H7 (cell line): Measurements from ENCODE around the gene NTMT1. TPM values are rescaled to one million over a fixed set of nuclear protein-coding genes. Genes with fewer than 3 reads are reported as not detected.
A peak's percentile ranks its signal among the peaks of the same experiment; 100 is the strongest.

ENCODE experiments used
- DNase-seq: peaks from one replicate; pipeline ENCODE4 v3.0.0; 2012
- H3K27me3 ChIP-seq: 2 replicates; pipeline ENCODE4 v1.6.0; 2011; ENCODE audit warnings: mild to moderate bottlenecking, low read length; ENCODE audit not compliant: control insufficient read depth, insufficient read depth
- H3K36me3 ChIP-seq: replicated peaks from 2 replicates; pipeline ENCODE4 v1.5.1; 2011; ENCODE audit warnings: low read length; ENCODE audit not compliant: control insufficient read depth, insufficient read depth
- H3K4me3 ChIP-seq: 2 replicates; pipeline ENCODE4 v1.5.1; 2011; ENCODE audit warnings: low read depth, mild to moderate bottlenecking, control low read depth, low read length, moderate library complexity; ENCODE audit not compliant: insufficient read depth
- total RNA-seq: library from RNA; depleted of rRNA; stranded (reverse); fragments of >200 nt; shearing (Covaris generic); gene quantifications from 2 replicates; pipeline ENCODE4 v1.2.3, GENCODE V29; 2014

NTMT1 gene
- total RNA-seq, 1 experiment from 2014 or later: 80.5 TPM

GRCh38 chr9:129606161-129607026 lies 19.6 kb upstream of the NTMT1 start:
- DNase-seq: no peak
- Histone ChIP-seq H3K4me3 (no peak overlapping the region), H3K27me3 (peaks cover 2% of the 10 kb centered on the region; the same call in 1 of the 2 replicates), H3K36me3 (no peaks in the 10 kb centered on the region)

GRCh38 chr9:129607027-129607387 lies 19.0 kb upstream of the NTMT1 start:
- Histone ChIP-seq H3K27me3 (peaks cover 2% of the 10 kb centered on the region; the same call in 1 of the 2 replicates), H3K36me3 (no peaks in the 10 kb centered on the region), H3K4me3 (no peak overlapping the region)
- DNase-seq: peak; percentile 56

DNA sequence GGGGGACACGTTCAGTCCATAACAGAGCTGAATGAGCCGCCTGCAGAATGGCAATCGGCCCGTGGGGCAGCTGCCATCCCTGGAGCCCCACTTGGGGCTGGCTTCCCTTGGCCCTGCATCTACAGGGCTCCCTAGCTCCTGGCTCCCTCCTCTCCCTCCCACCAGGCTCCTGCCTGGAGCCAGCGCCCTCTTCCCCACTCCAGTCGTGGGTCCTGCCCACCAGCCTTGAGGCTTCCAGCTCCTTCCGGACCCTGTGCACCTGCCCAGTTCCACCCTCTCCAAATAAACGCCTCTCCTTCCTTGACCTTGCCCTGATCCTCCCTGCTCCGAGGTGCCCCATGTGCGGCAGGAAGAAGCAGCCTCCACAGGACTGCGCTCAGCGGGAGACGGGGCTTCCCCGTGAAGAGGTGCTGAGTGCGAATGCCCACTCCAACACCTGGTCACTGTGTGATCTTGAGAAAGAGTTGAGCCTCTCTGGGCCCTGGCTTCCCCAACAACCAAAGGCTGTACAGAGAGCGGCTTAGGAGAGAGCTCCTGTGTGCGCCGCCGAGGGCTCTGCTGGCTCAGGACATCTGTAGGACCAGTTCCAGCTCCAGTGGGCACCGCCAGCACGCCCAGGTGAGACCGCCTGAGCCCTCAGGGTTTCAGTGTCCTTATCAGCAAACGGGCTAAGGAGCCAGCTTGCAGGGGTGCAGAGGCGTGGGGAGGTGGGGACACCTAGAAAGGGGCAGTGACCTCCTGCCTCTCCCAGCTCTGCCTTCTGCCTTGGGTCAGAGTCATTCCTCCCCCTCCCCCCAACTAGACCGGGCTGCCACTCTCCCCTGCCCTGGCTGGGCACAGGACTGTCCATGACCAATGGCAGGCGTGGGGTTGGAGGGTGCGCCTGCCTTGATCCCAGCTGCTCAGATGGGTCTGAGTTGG lies 17.1 kb upstream of the NTMT1 start:
- H3K4me3 ChIP-seq: no peak overlapping the region
- H3K27me3 ChIP-seq: peaks cover 2% of the 10 kb centered on the region; the same call in 1 of the 2 replicates
- DNase-seq: peak; percentile 73
- H3K36me3 ChIP-seq: no peaks in the 10 kb centered on the region

DNA sequence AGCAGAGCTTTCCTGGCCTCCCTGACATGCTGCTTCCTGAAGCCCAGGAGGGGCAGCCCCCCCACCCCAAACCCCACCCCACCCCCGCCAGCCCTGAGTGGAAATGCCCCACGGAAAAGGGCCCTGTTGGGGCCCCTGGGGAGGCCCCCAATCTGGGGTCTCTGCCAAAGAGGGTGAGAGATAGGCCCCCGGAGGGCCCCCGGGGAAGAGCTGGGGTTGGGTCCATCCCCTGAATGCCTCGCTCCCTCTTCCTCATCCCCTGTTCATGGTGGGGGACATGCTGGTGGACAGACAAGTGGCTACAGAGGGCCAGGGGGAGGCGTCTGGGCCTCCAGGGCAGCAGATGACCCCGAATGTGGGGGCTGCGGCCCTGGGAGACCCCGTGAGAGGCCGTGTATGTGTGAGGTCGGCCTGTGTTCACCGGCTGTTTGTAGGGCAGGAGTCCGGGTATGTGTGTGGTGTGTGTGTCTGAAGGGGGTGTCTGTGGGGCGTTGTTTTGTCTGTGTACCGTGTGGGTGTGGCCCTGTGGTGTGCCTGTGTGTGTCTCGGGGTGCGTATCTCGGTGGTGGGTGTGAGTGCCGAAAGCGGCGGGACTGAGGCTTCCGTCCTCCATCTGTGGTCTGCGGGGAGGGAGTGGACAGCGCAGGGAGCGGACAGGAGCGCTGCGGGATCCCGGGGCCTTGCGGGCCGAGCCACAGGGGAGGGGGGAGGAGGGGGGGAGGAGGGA lies 16.3 kb upstream of the NTMT1 start:
- Histone ChIP-seq H3K27me3 (peaks cover 2% of the 10 kb centered on the region; the same call in 1 of the 2 replicates), H3K36me3 (no peaks in the 10 kb centered on the region), H3K4me3 (peak overlapping the region; percentile 28; the same call in 1 of the 2 replicates)
- DNase-seq: peak; percentile 94

GRCh38 chr9:129610213-129610472 lies 15.8 kb upstream of the NTMT1 start:
- H3K36me3 ChIP-seq: no peaks in the 10 kb centered on the region
- H3K4me3 ChIP-seq: peak overlapping the region; percentile 63
- no peak for DNase-seq
- peaks cover 2% of the 10 kb centered on the region; the same call in 1 of the 2 replicates for H3K27me3 ChIP-seq

DNA sequence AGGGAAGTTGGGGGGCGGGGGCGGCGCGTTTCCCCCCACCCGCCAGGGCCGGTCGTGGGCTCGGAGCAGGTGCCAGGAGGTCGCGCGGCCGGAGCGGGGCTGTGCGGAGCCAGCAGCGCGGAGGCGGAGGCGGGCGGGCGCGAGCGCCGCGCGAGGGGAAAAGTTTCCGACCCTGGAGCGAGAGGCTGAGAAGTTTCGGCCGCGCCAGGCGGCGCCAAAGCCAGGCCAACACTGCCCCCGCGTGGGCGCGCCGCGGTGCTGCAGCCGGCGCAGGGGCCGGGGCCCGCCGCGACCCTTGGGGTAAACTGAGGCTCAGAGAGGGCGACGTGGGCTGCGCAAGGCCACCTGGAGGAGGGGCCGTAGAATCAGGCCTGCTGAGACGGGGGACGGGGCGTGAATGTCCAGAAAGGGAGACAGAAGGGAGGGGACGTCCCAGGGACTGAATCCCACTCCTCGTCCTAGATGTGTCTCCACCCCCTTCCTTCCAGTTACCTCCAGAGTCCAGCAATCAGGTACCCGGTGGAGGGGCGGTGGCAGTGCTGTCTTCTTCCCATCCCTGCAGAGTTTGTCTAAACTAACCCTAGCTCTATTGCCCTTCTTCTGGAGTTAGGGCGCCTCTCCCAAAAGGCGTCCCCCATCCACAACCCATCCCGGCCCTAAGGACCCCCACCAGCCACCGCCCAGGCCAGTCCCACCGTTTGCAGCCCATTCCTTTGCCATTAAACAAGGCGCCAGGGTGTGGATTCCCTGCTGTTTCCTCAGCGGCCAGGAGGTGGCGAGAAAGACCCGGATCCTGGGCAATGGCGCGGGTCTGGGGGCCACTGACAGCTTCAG lies 15.3 kb upstream of the NTMT1 start:
- peak; percentile 95 for DNase-seq
- H3K27me3 ChIP-seq: peaks cover 2% of the 10 kb centered on the region; the same call in 1 of the 2 replicates
- no peaks in the 10 kb centered on the region for H3K36me3 ChIP-seq
- H3K4me3 ChIP-seq: peak overlapping the region; percentile 63

- Histone ChIP-seq H3K27me3 (peaks cover 2% of the 10 kb centered on the region; the same call in 1 of the 2 replicates), H3K36me3 (no peaks in the 10 kb centered on the region), H3K4me3 (no peak overlapping the region)
- DNase-seq: no peak
Observed at GRCh38 chr9:129611307-129611800, 14.6 kb upstream of the NTMT1 start.

DNA sequence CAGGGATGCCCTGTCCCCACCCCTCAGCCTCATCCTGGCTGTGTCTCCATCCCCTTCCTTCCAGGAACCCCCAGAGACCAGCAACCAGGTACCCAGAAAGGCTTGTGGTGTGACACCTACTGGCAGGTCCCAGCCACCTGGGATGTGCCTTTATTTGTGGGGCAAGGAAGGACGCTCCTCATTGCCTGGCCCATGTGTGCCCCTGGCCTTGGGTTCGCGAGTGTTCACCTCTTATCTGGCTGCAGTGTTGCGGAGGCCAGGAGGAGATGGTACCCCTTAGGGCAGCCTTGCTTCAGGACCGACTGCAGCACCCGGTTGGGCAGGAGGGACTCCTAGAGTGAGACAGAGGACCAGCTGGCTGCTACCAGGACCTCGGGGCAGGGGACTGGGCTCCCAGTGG lies 13.8 kb upstream of the NTMT1 start:
- H3K36me3 ChIP-seq: no peaks in the 10 kb centered on the region
- no peak overlapping the region for H3K4me3 ChIP-seq
- peak; percentile 58 for DNase-seq
- peaks cover 2% of the 10 kb centered on the region; the same call in 1 of the 2 replicates for H3K27me3 ChIP-seq

GRCh38 chr9:129612815-129613519 lies 13.0 kb upstream of the NTMT1 start:
- no peak overlapping the region for H3K4me3 ChIP-seq
- peak; percentile 47 for DNase-seq

DNA sequence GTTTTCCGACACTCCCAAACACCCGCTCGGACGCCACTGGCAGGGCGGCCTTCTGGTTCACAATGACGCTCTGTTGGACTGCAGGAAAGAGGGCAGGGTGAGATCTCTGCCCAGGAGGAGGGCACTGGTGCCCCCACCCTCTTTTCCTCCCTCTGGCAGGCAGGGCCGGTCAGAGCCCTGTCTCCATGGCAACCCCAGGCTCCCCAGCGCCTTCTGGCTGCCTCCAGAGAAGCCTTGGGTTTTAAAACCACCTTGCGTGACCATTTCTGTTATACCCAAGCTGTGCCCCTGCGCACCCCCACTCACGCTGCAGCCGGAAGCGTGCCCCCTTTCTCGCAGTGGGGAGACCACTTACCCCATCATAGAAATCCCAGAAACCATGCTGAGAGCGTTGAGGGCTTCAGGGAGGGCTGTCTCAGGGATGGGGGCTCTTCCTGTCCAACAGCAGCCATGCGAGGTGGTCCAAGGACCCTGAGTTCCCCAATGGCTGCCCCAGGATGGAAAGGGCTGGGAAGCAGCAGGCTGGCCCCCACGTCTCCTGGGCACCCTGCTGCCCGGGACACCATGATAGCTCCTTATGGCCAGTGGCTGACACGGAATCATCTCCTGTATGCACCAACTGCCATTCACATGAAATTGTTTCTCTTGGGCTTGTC lies 12.3 kb upstream of the NTMT1 start:
- peak; percentile 80 for DNase-seq
- no peak overlapping the region for H3K4me3 ChIP-seq
- peaks cover 2% of the 10 kb centered on the region; the same call in 1 of the 2 replicates for H3K27me3 ChIP-seq
- H3K36me3 ChIP-seq: no peaks in the 10 kb centered on the region

More at GRCh38 chr9:129612815-129613519, 13.0 kb upstream of the NTMT1 start:
- peaks cover 2% of the 10 kb centered on the region; the same call in 1 of the 2 replicates for H3K27me3 ChIP-seq
- H3K36me3 ChIP-seq: no peaks in the 10 kb centered on the region

- Histone ChIP-seq H3K36me3 (no peaks in the 10 kb centered on the region), H3K4me3 (no peak overlapping the region), H3K27me3 (peaks cover 10% of the 10 kb centered on the region)
- no peak for DNase-seq
Observed at GRCh38 chr9:129614932-129615331, 11.0 kb upstream of the NTMT1 start.

DNA sequence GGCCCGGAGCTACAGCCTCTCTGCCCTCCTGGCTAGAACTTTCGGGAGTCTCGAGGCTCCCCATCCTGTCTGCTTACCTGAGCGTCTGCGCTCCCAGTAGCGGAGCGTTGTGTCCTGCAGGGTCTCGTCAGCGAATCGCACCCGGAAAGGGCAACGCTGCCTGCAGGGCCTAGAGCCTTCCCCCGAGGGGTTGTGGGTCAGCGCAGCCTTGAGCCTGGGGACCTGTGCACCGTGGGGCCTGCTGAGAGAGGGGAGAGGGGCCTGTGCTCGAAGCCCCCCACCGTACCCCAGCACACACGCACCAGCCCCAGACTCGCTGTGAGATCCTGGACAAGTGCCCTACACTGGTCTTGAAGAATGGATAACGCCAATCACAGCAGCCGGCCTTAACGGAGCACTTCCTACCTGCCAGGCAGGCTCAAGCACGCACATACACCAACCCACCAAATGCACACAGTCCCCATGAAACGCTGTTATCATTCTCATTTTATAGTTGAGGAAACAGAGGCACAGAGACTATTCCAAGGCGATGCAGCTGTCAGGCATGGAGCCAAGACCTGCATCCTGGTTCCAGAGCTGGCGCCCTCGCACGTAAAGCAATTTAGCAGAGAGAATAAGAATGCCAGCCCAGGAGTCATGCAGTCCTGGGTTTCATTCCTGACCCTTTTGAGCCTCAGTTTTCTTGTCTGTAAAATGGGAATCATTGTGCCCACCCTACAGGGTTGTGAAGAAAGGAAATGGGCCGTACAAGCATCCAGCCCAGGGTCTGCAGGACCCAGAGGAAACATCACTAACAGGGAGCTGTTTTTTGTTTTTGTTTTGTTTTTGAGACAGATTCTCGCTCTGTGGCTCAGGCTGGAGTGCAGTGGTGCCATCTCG lies 10.3 kb upstream of the NTMT1 start:
- H3K36me3 ChIP-seq: no peaks in the 10 kb centered on the region
- peak; percentile 39 for DNase-seq
- no peak overlapping the region for H3K4me3 ChIP-seq
- H3K27me3 ChIP-seq: peaks cover 16% of the 10 kb centered on the region
